Measurements from ENCODE around the gene KRTAP10-5. TPM values are rescaled to one million over a fixed set of nuclear protein-coding genes. Genes with fewer than 3 reads are reported as not detected.

The KRTAP10-5 gene
- total and polyA plus RNA-seq, 9 of the 15 experiments (the other 6 are each of a cell fraction or from before 2014, with no cell fraction given) = not detected

DNA sequence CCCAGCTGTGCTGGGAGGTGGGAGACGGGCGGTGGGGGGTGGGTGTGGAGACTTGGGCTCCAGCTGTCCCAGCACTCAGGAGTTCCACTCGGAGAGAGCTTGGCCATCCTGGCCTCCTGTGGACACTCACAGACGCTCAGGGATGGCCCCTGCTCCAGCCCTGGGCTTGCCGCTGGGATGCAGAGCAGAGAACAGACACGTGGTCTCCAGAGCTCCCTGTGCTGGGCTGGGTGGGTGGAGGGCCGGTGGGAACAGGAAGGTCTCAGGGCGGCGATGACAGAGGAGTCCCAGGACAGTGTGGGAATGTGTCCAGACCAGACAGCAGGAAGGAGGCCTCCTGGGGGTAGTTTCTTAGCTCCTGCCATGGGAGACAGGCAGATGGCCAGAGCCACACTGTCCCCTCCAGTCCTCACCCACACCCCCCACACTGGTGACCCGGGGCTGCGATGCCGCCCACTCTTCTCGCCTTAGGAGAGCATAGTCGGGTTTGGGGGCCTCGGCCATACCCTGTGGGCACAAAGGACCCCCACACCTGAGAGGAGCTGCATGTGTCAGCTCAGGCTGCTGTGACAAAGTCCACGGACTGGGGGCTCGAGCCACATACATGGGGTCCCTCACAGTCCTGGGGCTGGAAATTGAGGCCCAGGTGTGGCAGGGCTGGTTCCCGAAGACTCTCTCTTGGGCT lies 48.4 kb upstream of the KRTAP10-5 start:
- intact Hi-C loops (cut with micrococcal nuclease) = no loop called here
- FAIRE-seq = no peak
- no peak overlapping the region for H3K27ac ChIP-seq (ENCODE audit: extremely low read depth, low read depth, low read length)
- TF ChIP-seq XRCC5 (IDR thresholded peaks at IDR 0.05; ENCODE audit: low read depth, low read length) = no peak
- TF ChIP-seq ARNT (IDR thresholded peaks at IDR 0.05) = no peak
- no peak for TF ChIP-seq ZNF174 (CRISPR knock-in tag; IDR thresholded peaks at IDR 0.05)
- no peak for TF ChIP-seq ARID2 (IDR thresholded peaks at IDR 0.05)
- no peak for TF ChIP-seq TFAM (CRISPR knock-in tag; conservative IDR thresholded peaks at IDR 0.05)
- no peak for TF ChIP-seq POU5F1 (IDR thresholded peaks at IDR 0.05; ENCODE audit: borderline replicate concordance, low read depth, low read length, partially characterized antibody)
- no peak for TF ChIP-seq CTCFL (IDR thresholded peaks at IDR 0.05; ENCODE audit: borderline replicate concordance, insufficient read depth, low read depth, low read length, poor library complexity, severe bottlenecking)
- H3K79me2 ChIP-seq (ENCODE audit: control insufficient read depth, insufficient read depth, low read length) = no peaks in the 10 kb centered on the region
- BruUV-seq (replicated peaks) = no TSS peak
- no peak for ATAC-seq
- H4K20me1 ChIP-seq (replicated peaks; ENCODE audit: control insufficient read depth, insufficient read depth, low read length) = no peaks in the 10 kb centered on the region
- no peak overlapping the region for H2AFZ ChIP-seq (ENCODE audit: low read depth, low read length)
- H3K9me1 ChIP-seq (ENCODE audit: control insufficient read depth, insufficient read depth, low read length) = no peaks in the 10 kb centered on the region
- no peaks in the 10 kb centered on the region for H3K36me3 ChIP-seq (ENCODE audit: control insufficient read depth, insufficient read depth, low read length)
- DNase-seq (ENCODE audit: extremely low read depth in 1 of 4, low spot score in 3 of 4) = no peak
- 0% methylated on average over 18 of the region's 18 CpGs for WGBS (ENCODE audit: insufficient coverage, low coverage, missing lambda C conversion rate)
- in situ Hi-C loops (cut with MboI) = no loop called here
- H3K4me1 ChIP-seq (replicated peaks in 1 of 2; ENCODE audit: control insufficient read depth in 2 of 2, insufficient read depth in 2 of 2, low read length in 2 of 2) = no peaks in the 10 kb centered on the region
- peaks cover 0 to 6% of the 10 kb centered on the region in 2 experiments; a peak in 1 of 5 replicates for H3K27me3 ChIP-seq (ENCODE audit: control insufficient read depth in 2 of 2, insufficient read depth in 2 of 2, low read length in 2 of 2)
- POLR2A ChIA-PET = interaction anchor here (0.6 to 0.7 kb wide), 2 partner anchors 401 to 543 kb away, joined by 3 to 4 read pairs; no protein-coding TSS in a partner anchor
- CTCF ChIA-PET (ENCODE audit: low intra/inter-chr PET ratio) = no interaction called here
- H3K4me2 ChIP-seq (ENCODE audit: insufficient read depth, low read length) = no peak overlapping the region
- no peak overlapping the region for H3K4me3 ChIP-seq
- no peak overlapping the region for H3K9ac ChIP-seq (ENCODE audit: insufficient read depth in 1 of 2, low read depth in 2 of 2, low read length in 2 of 2)
- peaks cover 5% of the 10 kb centered on the region; the same call in 1 of the 2 replicates for H3K9me3 ChIP-seq (replicated peaks; ENCODE audit: control insufficient read depth, insufficient read depth, low read depth, low read length)
